AG04449 (cell line): ENCODE results near the gene EPHX1.

Experiments
- CTCF ChIA-PET: fragments of 350-600 bp; formaldehyde crosslinking; extraction: SDS; loops from one replicate; lab custom pipeline; 2021; ENCODE audit warnings: antibody characterized with exemption; lab: Yijun Ruan, JAX
- POLR2A ChIA-PET: fragments of 400-600, 350-600 bp; formaldehyde crosslinking; extraction: SDS; loops from one replicate; lab custom pipeline; 2020; ENCODE audit warnings: antibody characterized with exemption, inconsistent platforms; lab: Yijun Ruan, JAX
- DNase-seq: peaks from one replicate; pipeline ENCODE4 v3.0.0-alpha.2; 2010; ENCODE audit warnings: low read depth, low spot score
- H3K4me3 ChIP-seq: 2 replicates; pipeline ENCODE4 v1.5.1; 2011; ENCODE audit warnings: low read depth, mild to moderate bottlenecking, control low read depth, low read length
- TF ChIP-seq, protein P1 (sequence below): IDR thresholded peaks from one replicate; pipeline ENCODE4 v1.5.1; 2011; ENCODE audit warnings: mild to moderate bottlenecking, moderate library complexity, low read length, control low read depth, inconsistent platforms; ENCODE audit not compliant: insufficient read depth; ENCODE audit errors: missing control alignments

EPHX1 gene

DNA sequence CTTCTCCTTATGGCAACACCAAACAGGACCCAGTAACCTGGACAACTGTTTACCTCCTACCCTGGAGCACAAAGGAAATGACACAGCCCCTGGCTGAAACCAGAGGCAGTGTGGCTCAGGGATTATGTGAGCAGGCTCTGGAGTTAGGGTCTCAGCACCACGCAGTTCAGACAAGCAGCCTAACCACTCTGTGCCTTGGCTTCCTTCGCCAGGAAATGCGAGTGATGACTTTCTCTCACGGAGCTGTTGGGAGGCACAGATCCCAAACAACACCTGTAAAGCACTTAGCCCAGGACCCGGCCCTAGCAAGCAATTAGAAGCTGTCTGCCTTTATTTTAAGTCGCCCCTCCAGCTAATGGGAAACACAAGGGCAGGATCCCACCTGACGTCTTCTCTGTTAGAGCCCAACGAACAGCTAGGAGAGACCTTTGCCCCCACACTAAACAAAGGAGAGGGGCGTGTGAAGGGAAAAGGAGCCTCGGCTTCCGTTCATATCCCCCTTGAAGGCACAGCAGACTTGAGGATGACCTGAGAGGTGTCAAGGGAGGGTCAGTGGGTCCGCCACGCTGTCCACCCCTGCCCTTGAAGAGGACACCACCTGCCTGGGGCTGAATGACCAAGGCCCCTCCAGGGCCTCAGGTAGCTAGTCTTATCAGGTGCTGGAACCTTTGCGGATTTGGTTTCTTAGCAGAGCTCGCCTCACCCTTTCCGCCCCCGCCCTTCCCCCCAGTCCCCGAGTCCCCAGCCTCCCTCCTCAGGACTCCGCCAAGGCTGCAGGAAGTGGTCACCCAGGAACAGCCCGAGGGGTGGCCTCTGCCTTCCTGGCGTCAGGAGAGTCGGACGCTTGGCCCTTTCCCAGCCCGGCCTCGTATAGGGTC is 71.4 kb downstream of the EPHX1 start:
- no peak for DNase-seq
- ChIA-PET POLR2A (interaction anchor here (0.8 kb wide), 1 partner anchor 42 kb away, joined by 4 read pairs; the partner anchor contains the start of gene PYCR2), CTCF (interaction anchor here (0.6 to 3.5 kb wide), 13 partner anchors 11 to 410 kb away, joined by 3 to 26 read pairs (median 6); partner anchors contain the start of gene SRP9)
- TF ChIP-seq, protein P1, sequence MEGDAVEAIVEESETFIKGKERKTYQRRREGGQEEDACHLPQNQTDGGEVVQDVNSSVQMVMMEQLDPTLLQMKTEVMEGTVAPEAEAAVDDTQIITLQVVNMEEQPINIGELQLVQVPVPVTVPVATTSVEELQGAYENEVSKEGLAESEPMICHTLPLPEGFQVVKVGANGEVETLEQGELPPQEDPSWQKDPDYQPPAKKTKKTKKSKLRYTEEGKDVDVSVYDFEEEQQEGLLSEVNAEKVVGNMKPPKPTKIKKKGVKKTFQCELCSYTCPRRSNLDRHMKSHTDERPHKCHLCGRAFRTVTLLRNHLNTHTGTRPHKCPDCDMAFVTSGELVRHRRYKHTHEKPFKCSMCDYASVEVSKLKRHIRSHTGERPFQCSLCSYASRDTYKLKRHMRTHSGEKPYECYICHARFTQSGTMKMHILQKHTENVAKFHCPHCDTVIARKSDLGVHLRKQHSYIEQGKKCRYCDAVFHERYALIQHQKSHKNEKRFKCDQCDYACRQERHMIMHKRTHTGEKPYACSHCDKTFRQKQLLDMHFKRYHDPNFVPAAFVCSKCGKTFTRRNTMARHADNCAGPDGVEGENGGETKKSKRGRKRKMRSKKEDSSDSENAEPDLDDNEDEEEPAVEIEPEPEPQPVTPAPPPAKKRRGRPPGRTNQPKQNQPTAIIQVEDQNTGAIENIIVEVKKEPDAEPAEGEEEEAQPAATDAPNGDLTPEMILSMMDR, result no peak
- peak overlapping the region; percentile 90 for H3K4me3 ChIP-seq

DNA sequence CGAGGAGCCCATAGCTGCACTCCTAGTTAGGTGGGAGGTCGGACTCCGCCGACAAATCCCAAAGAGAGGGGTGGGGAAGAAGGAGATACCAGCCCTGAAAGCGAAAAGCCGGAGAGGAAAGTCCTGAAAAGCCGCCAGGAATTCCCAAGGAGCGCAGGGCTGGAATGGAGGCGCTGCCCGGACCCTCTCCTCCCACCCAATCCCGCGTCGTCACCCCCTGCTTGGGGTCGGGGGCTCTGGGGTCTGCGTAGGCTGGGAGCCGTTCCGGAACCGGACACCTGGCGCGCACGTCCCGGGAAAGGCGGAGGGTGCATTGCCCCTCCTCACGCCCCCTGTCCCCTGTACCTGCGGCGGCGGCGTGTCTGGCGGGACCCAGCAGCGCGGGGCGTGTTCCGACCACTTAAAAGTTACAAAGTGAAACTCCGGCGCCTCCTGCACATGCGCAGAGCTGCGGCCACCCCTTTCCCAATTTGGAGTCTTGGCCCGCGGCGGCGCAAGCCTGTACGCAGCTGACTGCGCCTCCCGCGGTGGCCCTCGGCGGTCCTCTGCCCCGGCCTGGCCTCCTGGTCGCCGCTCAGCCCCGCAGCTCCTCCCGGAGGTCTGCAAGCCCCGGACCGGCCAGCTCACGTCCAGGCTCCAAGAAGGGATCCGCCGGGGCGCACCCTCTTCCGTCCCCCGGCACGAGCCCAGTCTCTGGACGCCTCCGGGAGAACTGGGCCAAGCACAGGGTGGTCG is 72.2 kb downstream of the EPHX1 start, which contains the start of gene TMEM63A:
Gene TMEM63A (minus strand): TSS at position 422 of the 735 bp plus-strand sequence. CDS start 4,800 bp downstream, outside the sequence.
- DNase-seq, result no peak
- TF ChIP-seq, protein P1, result peak; percentile 55
- H3K4me3 ChIP-seq, result peak within 1 kb of the TSS; percentile 90
- ChIA-PET CTCF (interaction anchor here (0.6 to 3.5 kb wide), 29 partner anchors 9 to 410 kb away, joined by 3 to 26 read pairs (median 4); partner anchors contain the start of gene SRP9), POLR2A (interaction anchor here (0.6 to 1.3 kb wide), 7 partner anchors 10 to 455 kb away, joined by 3 to 4 read pairs (median 4); partner anchors contain the start of genes ENAH and PYCR2)

DNA sequence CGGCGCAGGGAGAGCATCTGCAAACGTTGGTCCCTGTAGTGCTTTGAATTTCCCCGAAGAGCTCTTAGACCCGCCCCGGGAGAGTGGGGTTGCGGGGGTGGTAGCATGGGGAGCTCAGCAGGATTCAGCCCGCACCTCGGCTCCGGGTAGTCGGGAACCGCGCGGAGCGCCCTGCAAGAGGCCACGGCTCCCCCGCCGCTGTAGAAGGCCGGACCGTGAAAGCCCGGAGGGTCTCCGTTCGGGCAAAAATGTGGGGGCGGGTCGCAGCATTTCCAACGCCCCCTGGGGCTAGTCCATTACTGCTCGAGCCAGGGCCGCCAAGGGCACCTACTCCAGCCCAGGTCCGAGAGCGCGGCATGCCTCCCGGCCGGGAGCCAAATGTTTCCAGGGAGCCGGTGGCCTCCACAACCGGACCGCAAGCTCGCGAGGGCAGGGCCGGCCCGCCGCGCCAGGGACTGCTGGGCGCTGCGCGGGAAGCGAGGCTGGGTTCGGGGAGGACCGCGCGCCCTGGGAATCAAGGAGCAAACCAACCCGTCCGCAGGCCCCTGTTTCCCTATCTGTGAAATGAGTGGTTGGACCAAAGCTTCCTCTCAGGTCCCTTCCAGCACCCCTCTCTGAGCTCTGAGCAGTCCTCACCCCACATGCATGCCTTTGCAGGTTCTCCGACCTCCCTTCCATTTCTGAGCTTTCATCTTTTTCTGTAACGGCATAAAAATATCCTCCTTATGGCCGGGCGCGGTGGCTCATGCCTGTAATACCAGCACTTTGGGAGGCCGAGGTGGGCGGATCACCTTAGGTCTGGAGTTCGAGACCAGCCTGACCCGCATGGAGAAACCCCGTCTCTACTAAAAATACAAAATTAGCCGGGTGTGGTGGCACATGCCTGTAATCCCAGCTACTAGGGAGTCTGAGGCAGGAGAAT is 73.0 kb downstream of the EPHX1 start:
- ChIA-PET CTCF (interaction anchor here (0.6 to 3.5 kb wide), 29 partner anchors 9 to 411 kb away, joined by 3 to 26 read pairs (median 4); partner anchors contain the start of gene SRP9), POLR2A (interaction anchor here (0.8 to 1.4 kb wide), 6 partner anchors 11 to 422 kb away, joined by 3 to 4 read pairs (median 4); partner anchors contain the start of genes ENAH and PYCR2)
- TF ChIP-seq, protein P1, result no peak
- DNase-seq, result no peak
- peak overlapping the region; percentile 90 for H3K4me3 ChIP-seq

DNA sequence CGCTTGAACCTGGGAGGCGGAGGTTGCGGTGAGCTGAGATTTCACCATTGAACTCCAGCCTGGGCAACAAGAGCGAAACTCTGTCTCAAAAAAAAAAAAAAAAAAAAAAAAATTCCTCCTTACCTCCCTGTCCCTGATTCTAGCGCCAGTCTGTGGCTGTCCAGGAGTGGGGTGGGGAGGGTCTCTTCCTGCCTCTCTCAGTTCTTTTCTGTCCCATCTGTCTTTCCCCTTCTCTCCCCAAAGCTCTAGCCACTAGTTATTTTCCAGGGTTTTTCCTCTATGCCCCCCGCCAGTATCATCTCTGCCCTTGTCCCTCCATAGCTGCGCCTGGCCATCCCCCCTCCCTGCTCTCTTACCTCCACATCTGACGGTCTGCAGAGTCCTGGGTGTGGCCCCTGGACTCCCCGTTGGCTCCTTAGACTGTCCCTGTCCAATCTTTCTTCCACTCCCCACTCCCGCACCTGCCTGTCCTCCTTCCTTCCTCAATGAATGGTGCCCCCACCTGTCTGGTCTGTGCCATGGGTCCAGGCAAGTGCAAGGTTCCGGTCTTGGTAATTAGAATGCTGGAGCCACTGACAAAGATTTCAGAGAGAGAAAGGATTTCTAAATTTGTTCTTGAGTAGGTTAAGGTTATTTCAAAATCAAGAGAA is 73.8 kb downstream of the EPHX1 start:
- no peak overlapping the region for H3K4me3 ChIP-seq
- TF ChIP-seq, protein P1, result no peak
- POLR2A ChIA-PET, result interaction anchor here (1.0 to 1.4 kb wide), 2 partner anchors 40 to 231 kb away, joined by 4 read pairs; partner anchors contain the start of genes ENAH and PYCR2
- CTCF ChIA-PET, result interaction anchor here (0.6 to 3.5 kb wide), 15 partner anchors 10 to 409 kb away, joined by 3 to 26 read pairs (median 4); no protein-coding TSS in a partner anchor
- no peak for DNase-seq

- POLR2A ChIA-PET, result no interaction called here
- no peak overlapping the region for H3K4me3 ChIP-seq
- CTCF ChIA-PET, result interaction anchor here (1.0 to 1.3 kb wide), 2 partner anchors 26 to 99 kb away, joined by 4 read pairs; no protein-coding TSS in a partner anchor
- TF ChIP-seq, protein P1, result no peak
- DNase-seq, result no peak
Measured at GRCh38 chr1:225885336-225885735, 75.4 kb downstream of the EPHX1 start.
